NCI-H748 (cell line): Measurements from ENCODE around the gene RAI1.

Experiments used
- DNase-seq: peaks from one replicate; lab custom pipeline; 2025; ENCODE audit not compliant: unreplicated experiment; lab: John Stamatoyannopoulos, UW

Gene RAI1

GRCh38 chr17:17826342-17826713 lies 145.1 kb downstream of the RAI1 start:
- DNase-seq = no peak

GRCh38 chr17:17826942-17827785 lies 145.9 kb downstream of the RAI1 start:
- no peak for DNase-seq

GRCh38 chr17:17827826-17828621 lies 146.8 kb downstream of the RAI1 start:
- DNase-seq = no peak

GRCh38 chr17:17830269-17830567 lies 149.0 kb downstream of the RAI1 start:
- no peak for DNase-seq

GRCh38 chr17:17830740-17831207 lies 149.5 kb downstream of the RAI1 start:
- no peak for DNase-seq

GRCh38 chr17:17831208-17832031 lies 150.2 kb downstream of the RAI1 start:
- no peak for DNase-seq

GRCh38 chr17:17832032-17832363 lies 150.7 kb downstream of the RAI1 start:
- no peak for DNase-seq

GRCh38 chr17:17833658-17834357 lies 152.6 kb downstream of the RAI1 start:
- DNase-seq = no peak

- DNase-seq = no peak
Measured at GRCh38 chr17:17834974-17835373, 153.7 kb downstream of the RAI1 start.

GRCh38 chr17:17835415-17836249 lies 154.4 kb downstream of the RAI1 start:
- DNase-seq = no peak

- peak; percentile 99 for DNase-seq
Measured at GRCh38 chr17:17836250-17836817, 155.1 kb downstream of the RAI1 start.

- DNase-seq = peak; percentile 77
Measured at GRCh38 chr17:17836818-17837379, 155.6 kb downstream of the RAI1 start, which contains the start of gene SREBF1. Gene SREBF1 (minus strand): TSS chr17:17836986. CDS start chr17:17836817, 169 bp downstream.

GRCh38 chr17:17837380-17837821 lies 156.1 kb downstream of the RAI1 start:
- no peak for DNase-seq

GRCh38 chr17:17837966-17838962 lies 157.0 kb downstream of the RAI1 start:
- DNase-seq = peak; percentile 81

GRCh38 chr17:17839791-17840707 lies 158.8 kb downstream of the RAI1 start:
- peak; percentile 98 for DNase-seq

GRCh38 chr17:17840751-17841591 lies 159.7 kb downstream of the RAI1 start:
- peak; percentile 75 for DNase-seq
